OCI-LY3 (cell line): ENCODE data around the gene PLIN1.

Experiments used
- H2AFZ ChIP-seq: fragments of 200-600, 300-600 bp; shearing (Covaris generic); 2 replicates; pipeline ENCODE4 v1.6.0; 2014; ENCODE audit warnings: antibody characterized with exemption, low read depth, low read length
- H3K27ac ChIP-seq: fragments of 200-600, 300-600 bp; sonication (generic); 2 replicates; pipeline ENCODE4 v1.5.1; 2014; ENCODE audit warnings: mild to moderate bottlenecking, low read length, moderate library complexity, mixed read lengths
- H3K27me3 ChIP-seq: fragments of 200-600, 300-600 bp; sonication (generic); 2 replicates; pipeline ENCODE4 v1.6.1; 2014; ENCODE audit warnings: low read depth, low read length, mixed read lengths
- H3K36me3 ChIP-seq: fragments of 200-600, 300-600 bp; sonication (generic); replicated peaks from 2 replicates; pipeline ENCODE3; 2014; ENCODE audit warnings: low read depth, low read length, mixed read lengths
- H3K4me1 ChIP-seq: fragments of 300-600, 200-600 bp; sonication (generic); 2 replicates; pipeline ENCODE4 v1.6.1; 2014; ENCODE audit warnings: low read length, mixed read lengths
- H3K4me2 ChIP-seq: fragments of 200-600, 300-600 bp; sonication (generic); 2 replicates; pipeline ENCODE4 v1.6.1; 2014; ENCODE audit warnings: low read length, mixed read lengths
- H3K4me3 ChIP-seq: fragments of 300-600, 200-600 bp; sonication (generic); 2 replicates; pipeline ENCODE4 v1.5.1; 2014; ENCODE audit warnings: antibody characterized with exemption, mild to moderate bottlenecking, low read length, moderate library complexity
- H3K79me2 ChIP-seq: fragments of 300-600, 200-600 bp; shearing (Covaris generic); 2 replicates; pipeline ENCODE4 v1.6.1; 2014; ENCODE audit warnings: mild to moderate bottlenecking, low read length, mixed read lengths
- H3K9ac ChIP-seq: fragments of 300-600, 200-600 bp; shearing (Covaris generic); 2 replicates; pipeline ENCODE4 v1.6.0; 2014; ENCODE audit warnings: mild to moderate bottlenecking, low read length, moderate library complexity
- H3K9me3 ChIP-seq: fragments of 200-600, 300-600 bp; shearing (Covaris generic); 2 replicates; pipeline ENCODE4 v1.6.1; 2014; ENCODE audit warnings: low read length, mixed read lengths; ENCODE audit not compliant: insufficient read depth
- H4K20me1 ChIP-seq: fragments of 200-600, 300-600 bp; sonication (generic); 2 replicates; pipeline ENCODE4 v1.6.1; 2016; ENCODE audit warnings: low read length, mixed read lengths; ENCODE audit not compliant: insufficient read depth
- CTCF ChIP-seq: fragments of 200-600, 300-600 bp; sonication (generic); IDR thresholded peaks from 2 replicates; pipeline ENCODE4 v1.5.1; 2014; ENCODE audit warnings: antibody characterized with exemption, low read length, low read depth
- EZH2phosphoT487 ChIP-seq: fragments of 200-600 bp; shearing (Covaris generic); IDR thresholded peaks from 2 replicates; pipeline ENCODE4 v1.6.1; 2018; ENCODE audit warnings: antibody characterized with exemption, mixed run types, low read depth

The PLIN1 gene

GRCh38 chr15:89723031-89723430 is 43.9 kb upstream of the PLIN1 start:
- Histone ChIP-seq H3K27ac (no peak overlapping the region), H4K20me1 (no peaks in the 10 kb centered on the region), H3K4me2 (no peak overlapping the region), H3K4me3 (no peak overlapping the region), H3K36me3 (no peaks in the 10 kb centered on the region), H3K9ac (no peak overlapping the region), H3K79me2 (no peaks in the 10 kb centered on the region), H3K9me3 (peaks cover 8% of the 10 kb centered on the region), H2AFZ (no peak overlapping the region), H3K4me1 (no peaks in the 10 kb centered on the region), H3K27me3 (peaks cover 16% of the 10 kb centered on the region)
- TF ChIP-seq EZH2phosphoT487 (no peak), CTCF (no peak)

- H3K9ac ChIP-seq: no peak overlapping the region
- TF ChIP-seq EZH2phosphoT487 (no peak), CTCF (no peak)
- peaks cover 4% of the 10 kb centered on the region; the same call in 1 of the 2 replicates for H3K27me3 ChIP-seq
- H3K9me3 ChIP-seq: no peaks in the 10 kb centered on the region
- no peak overlapping the region for H3K27ac ChIP-seq
- no peaks in the 10 kb centered on the region for H3K79me2 ChIP-seq
- H2AFZ ChIP-seq: no peak overlapping the region
- no peaks in the 10 kb centered on the region for H3K36me3 ChIP-seq
- H3K4me3 ChIP-seq: no peak overlapping the region
- H3K4me1 ChIP-seq: no peaks in the 10 kb centered on the region
- no peaks in the 10 kb centered on the region for H4K20me1 ChIP-seq
- H3K4me2 ChIP-seq: no peak overlapping the region
Measured at GRCh38 chr15:89714775-89715174, 35.6 kb upstream of the PLIN1 start.

GRCh38 chr15:89707577-89707976 is 28.4 kb upstream of the PLIN1 start:
- TF ChIP-seq EZH2phosphoT487: no peak
- no peak for TF ChIP-seq CTCF
- H3K9me3 ChIP-seq: no peaks in the 10 kb centered on the region

GRCh38 chr15:89704411-89704810 is 25.2 kb upstream of the PLIN1 start:
- Histone ChIP-seq H3K9me3 (no peaks in the 10 kb centered on the region), H3K36me3 (no peaks in the 10 kb centered on the region), H3K27ac (no peak overlapping the region), H3K4me1 (no peaks in the 10 kb centered on the region), H3K79me2 (no peaks in the 10 kb centered on the region), H4K20me1 (no peaks in the 10 kb centered on the region), H3K27me3 (peaks cover 41% of the 10 kb centered on the region), H3K4me3 (no peak overlapping the region), H3K4me2 (no peak overlapping the region), H3K9ac (no peak overlapping the region), H2AFZ (no peak overlapping the region)
- TF ChIP-seq CTCF: no peak
- no peak for TF ChIP-seq EZH2phosphoT487

More at GRCh38 chr15:89707577-89707976, 28.4 kb upstream of the PLIN1 start:
- H3K79me2 ChIP-seq: no peaks in the 10 kb centered on the region
- no peak overlapping the region for H3K4me3 ChIP-seq
- H3K27me3 ChIP-seq: peaks cover 23% of the 10 kb centered on the region
- H4K20me1 ChIP-seq: no peaks in the 10 kb centered on the region
- H3K27ac ChIP-seq: no peak overlapping the region
- no peak overlapping the region for H3K9ac ChIP-seq
- no peak overlapping the region for H3K4me2 ChIP-seq
- H3K4me1 ChIP-seq: no peaks in the 10 kb centered on the region
- H2AFZ ChIP-seq: no peak overlapping the region
- H3K36me3 ChIP-seq: no peaks in the 10 kb centered on the region
